ENCODE data around the gene IVD. TPM values are rescaled to one million over a fixed set of nuclear protein-coding genes. Genes with fewer than 3 reads are reported as not detected.
"Not testable (repeated sequence)": the region's sequence is repeated elsewhere in the genome, so short reads cannot be mapped to it uniquely, and the experiment has no call there.

IVD gene
- total RNA-seq, 1 experiment from 2014 or later = 28.6 TPM

DNA sequence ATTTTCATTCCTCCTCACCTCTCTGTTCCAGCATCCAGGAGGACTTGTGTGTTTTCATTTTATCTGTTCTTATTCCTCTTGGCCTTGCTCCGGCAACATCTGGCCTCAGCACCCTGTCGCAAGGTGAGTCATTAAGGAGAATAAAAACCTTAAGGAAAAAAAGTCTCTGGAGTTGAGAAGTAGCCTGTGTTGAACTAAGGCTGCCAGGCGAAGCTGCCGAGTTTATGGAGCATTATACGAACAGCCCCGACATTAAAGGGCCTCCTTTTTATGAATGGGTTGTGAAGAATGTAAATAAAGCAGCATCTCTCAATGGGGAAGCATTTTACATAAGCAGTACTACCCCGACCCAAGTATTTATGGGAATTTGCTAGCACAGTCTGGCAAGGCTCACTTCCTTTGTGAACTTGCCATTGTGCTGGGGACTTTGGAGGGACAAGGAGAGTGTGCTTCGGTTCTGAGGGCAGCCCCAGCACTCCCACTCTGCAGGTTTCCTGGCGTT lies 39.9 kb downstream of the IVD start:
- peak; percentile 62 for DNase-seq
- H3K27me3 ChIP-seq (ENCODE audit: control insufficient read depth, insufficient read depth, low read length) = no peaks in the 10 kb centered on the region; the same call in 1 of the 2 replicates
- H3K36me3 ChIP-seq (replicated peaks; ENCODE audit: control insufficient read depth, insufficient read depth, low read length) = no peaks in the 10 kb centered on the region; the same call in 1 of the 2 replicates
- no peak overlapping the region for H3K4me3 ChIP-seq (ENCODE audit: insufficient read depth, low read depth, low read length)

DNA sequence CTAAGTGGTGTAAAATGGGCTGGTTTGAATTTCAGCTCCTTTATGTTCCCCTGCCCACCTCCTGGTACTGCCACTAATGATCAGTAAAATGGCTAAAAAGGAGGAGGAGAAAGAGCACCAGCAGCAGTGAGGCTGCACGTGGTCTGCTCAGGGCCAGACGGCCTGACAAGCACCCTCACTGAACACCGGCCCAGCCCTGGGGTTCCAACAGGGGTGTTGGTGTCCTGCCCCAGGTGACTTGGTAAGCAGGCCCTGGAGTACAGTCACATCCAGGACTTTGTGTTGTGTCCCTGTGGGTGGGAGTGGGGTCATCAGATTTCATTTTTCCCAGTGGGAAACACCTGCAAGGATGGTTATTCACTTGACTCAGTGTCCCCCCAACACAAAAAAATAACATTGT lies 40.5 kb downstream of the IVD start:
- no peak overlapping the region for H3K4me3 ChIP-seq (ENCODE audit: insufficient read depth, low read depth, low read length)
- no peaks in the 10 kb centered on the region; the same call in 1 of the 2 replicates for H3K27me3 ChIP-seq (ENCODE audit: control insufficient read depth, insufficient read depth, low read length)
- DNase-seq = no peak
- H3K36me3 ChIP-seq (replicated peaks; ENCODE audit: control insufficient read depth, insufficient read depth, low read length) = no peaks in the 10 kb centered on the region; the same call in 1 of the 2 replicates

DNA sequence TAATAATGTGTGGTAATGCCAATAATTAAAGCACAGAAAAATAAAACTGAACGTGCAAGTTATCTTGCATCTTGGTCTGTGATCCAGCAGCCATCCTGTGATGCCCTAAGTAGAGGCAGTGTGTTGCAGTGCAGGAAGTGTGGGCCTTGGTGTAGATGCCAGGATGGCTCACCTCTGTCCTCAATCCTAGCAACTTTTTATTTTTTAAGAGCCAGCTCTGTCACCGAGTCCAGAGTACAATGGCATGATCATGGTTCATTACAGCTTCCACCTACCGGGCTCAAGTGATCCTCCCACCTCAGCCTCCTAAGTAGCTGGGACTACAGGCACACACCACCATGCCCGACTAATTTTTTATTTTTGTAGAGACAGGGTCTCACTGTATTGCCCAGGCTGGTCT lies 42.8 kb downstream of the IVD start:
- Histone ChIP-seq H3K36me3 (replicated peaks; ENCODE audit: control insufficient read depth, insufficient read depth, low read length) (no peaks in the 10 kb centered on the region; the same call in 1 of the 2 replicates), H3K4me3 (ENCODE audit: insufficient read depth, low read depth, low read length) (no peak overlapping the region), H3K27me3 (ENCODE audit: control insufficient read depth, insufficient read depth, low read length) (no peaks in the 10 kb centered on the region)
- DNase-seq = no peak

DNA sequence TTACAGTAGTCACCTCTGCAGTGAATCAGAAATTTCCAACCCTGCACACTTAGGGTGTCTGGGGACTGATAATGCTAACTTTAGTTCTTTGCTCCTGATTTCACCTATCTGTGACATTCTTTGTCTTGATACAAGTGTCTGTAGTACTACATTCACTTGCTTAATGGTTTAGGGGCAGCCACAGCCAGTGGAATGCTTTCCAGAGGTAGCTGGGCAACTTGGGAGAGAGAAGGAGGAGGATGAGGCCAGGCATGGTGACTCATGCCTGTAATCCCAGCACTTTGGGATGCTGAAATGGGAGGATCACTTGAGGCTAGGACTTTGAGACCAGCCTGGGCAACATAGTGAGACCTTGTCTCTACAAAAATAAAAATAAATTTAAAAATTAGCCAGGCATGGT lies 43.7 kb downstream of the IVD start:
- Histone ChIP-seq H3K27me3 (ENCODE audit: control insufficient read depth, insufficient read depth, low read length) (no peaks in the 10 kb centered on the region), H3K4me3 (ENCODE audit: insufficient read depth, low read depth, low read length) (no peak overlapping the region), H3K36me3 (replicated peaks; ENCODE audit: control insufficient read depth, insufficient read depth, low read length) (no peaks in the 10 kb centered on the region; the same call in 1 of the 2 replicates)
- DNase-seq = no peak

DNA sequence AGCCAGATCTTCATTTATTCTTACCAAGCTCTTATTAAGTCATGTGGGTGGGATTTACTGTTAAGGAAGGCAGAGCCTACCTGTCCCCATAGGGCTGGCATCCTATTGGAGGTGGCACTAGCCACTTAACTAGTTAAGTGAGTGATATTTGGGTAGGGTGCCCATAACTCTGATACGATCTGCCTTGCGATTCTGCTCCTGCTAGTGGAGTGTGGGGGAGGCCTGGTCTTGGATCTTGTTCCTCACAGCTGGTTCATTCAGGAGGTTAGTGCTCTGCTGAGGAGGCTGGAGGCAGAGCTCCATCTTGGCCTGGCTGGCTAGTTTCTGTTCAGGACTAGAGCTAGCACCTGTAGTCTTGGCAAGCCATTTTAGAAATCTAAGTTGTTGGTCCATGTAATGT lies 44.5 kb downstream of the IVD start:
- no peaks in the 10 kb centered on the region for H3K27me3 ChIP-seq (ENCODE audit: control insufficient read depth, insufficient read depth, low read length)
- H3K36me3 ChIP-seq (replicated peaks; ENCODE audit: control insufficient read depth, insufficient read depth, low read length) = no peaks in the 10 kb centered on the region; the same call in 1 of the 2 replicates
- no peak overlapping the region for H3K4me3 ChIP-seq (ENCODE audit: insufficient read depth, low read depth, low read length)
- DNase-seq = no peak

DNA sequence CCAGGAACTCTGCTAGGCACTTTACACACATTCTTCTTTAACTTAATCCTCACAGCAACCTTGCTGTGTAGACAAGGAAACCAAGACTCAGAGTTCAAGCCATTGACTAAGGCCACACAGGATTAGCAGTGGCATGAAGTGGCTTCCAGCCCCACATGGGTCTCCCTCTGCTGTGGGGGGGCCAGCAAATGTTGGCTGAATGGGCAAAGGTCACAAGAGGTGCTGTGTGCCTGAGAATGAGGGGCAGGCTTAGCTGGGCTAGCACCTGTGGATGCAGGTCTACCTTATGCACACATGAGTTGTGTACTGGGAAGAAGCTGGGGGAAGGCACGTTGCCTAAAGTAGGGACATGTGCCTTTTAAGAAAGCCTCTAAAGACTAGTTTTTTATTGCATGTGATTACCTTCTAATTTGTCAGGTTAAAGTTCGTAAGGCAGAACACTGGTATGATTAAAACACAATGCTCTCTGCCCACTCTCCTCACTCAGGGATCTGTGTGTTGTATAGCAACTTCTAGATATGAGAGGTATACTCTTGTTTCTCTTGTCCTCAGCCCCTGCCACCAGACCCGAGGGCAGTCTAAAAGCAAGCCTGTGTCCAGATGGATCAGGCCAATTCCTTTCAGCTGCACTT lies 46.0 kb downstream of the IVD start:
- Histone ChIP-seq H3K36me3 (replicated peaks; ENCODE audit: control insufficient read depth, insufficient read depth, low read length) (no peaks in the 10 kb centered on the region; the same call in 1 of the 2 replicates), H3K4me3 (ENCODE audit: insufficient read depth, low read depth, low read length) (no peak overlapping the region), H3K27me3 (ENCODE audit: control insufficient read depth, insufficient read depth, low read length) (no peaks in the 10 kb centered on the region)
- no peak for DNase-seq

DNA sequence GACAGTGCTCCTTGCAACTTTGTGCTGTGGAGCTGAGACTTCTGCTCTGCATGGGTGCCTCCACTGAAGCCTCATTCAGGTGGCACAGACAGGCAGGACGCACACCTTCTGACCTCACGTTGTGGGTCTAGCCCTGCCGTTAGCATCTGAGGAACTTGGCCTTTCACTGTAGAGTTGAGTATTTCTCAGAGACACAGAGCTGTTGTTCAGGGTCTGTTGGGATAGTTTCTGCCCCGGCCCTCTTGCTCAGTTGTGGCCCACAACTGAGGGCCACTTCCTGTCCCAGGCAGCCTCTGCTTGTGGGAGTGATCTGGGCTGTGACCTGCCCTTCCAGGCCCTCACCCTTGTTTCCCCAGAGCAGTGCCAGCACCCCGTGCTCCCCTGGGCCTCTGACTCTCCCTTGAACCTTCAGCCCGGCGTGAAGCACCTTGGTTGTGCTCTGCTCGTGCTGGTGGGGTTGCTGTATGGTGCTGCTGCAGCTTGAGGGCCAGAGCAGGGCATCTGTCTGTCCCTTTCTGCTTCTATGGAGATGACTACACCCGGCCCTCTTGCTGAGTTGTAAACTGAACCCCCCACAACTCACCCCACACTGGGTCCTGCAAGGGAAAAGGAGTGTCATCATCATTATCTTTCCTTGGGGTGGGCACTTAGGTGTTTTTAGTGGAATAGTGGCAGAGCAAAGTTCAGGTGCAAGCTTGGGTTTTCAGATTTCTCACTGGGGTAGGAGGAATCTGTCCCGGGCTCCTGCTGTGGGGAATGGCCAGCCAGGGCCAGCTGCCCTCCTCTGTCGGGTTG lies 46.9 kb downstream of the IVD start:
- Histone ChIP-seq H3K4me3 (ENCODE audit: insufficient read depth, low read depth, low read length) (no peak overlapping the region), H3K27me3 (ENCODE audit: control insufficient read depth, insufficient read depth, low read length) (no peaks in the 10 kb centered on the region), H3K36me3 (replicated peaks; ENCODE audit: control insufficient read depth, insufficient read depth, low read length) (no peaks in the 10 kb centered on the region; the same call in 1 of the 2 replicates)
- no peak for DNase-seq

DNA sequence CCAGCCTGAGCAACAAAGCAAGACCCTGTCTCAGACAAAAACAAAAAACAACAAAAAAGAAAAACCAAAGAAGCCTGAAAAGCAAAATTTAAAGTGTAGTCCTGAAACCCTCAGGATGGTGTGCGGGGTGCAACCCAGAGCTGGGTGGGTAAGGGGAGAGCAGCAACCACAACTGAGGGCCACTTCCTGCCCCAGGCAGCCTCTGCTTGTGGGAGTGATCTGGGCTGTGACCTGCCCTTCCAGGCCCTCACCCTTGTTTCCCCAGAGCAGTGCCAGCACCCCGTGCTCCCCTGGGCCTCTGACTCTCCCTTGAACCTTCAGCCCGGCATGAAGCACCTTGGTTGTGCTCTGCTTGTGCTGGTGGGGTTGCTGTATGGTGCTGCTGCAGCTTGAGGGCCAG lies 48.3 kb downstream of the IVD start:
- H3K4me3 ChIP-seq (ENCODE audit: insufficient read depth, low read depth, low read length); H3K36me3 ChIP-seq (replicated peaks; ENCODE audit: control insufficient read depth, insufficient read depth, low read length); DNase-seq: not testable (repeated sequence)

DNA sequence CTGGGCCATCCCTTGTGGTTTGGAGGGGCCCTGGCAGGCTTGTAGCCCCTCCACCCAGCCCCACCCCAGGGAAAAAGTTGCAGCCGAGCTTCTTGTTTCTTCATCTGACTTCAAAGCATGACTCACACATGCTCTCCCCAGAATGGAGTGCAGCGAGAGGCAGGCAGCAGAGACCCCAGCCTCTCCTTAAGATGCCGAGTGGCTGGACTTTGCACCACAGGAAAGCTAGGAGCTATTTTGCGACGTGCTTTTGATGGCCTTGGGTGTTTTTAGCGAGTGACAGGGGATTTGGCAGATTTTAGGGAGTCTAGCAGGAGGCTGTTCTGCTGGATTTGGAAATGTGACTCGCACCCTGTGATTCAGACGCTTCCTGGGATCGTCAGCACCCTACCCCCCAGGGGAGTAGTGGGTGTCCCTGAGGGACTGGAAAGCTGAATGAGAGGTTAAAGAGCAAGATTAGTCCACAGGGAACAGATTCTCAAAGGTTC lies 49.4 kb downstream of the IVD start:
- no peak for DNase-seq
- no peaks in the 10 kb centered on the region for H3K27me3 ChIP-seq (ENCODE audit: control insufficient read depth, insufficient read depth, low read length)
- peaks cover 8% of the 10 kb centered on the region for H3K36me3 ChIP-seq (replicated peaks; ENCODE audit: control insufficient read depth, insufficient read depth, low read length)
- no peak overlapping the region for H3K4me3 ChIP-seq (ENCODE audit: insufficient read depth, low read depth, low read length)

More for the DNA sequence above, 48.3 kb downstream of the IVD start:
- not testable (repeated sequence) for H3K27me3 ChIP-seq (ENCODE audit: control insufficient read depth, insufficient read depth, low read length)

DNA sequence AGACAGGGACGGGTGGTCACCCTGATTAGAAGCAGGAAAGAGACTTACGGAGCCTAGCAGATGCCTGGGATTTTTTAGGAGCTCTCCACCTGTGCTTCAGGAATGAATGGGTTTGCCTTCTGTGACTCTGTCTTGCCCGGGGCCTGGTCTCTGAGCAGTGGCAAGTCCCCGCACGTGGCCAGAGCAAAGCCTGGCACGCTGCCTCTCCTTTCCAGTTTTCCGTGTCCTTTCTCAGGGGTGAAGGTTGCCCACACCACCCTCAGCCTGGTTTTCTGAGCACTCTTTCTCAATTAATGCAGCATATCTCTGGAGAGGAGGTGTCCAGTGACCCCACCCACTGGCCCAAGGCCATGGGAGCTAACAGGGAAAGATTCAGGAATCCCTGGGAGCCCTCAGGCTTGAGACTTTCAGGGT lies 50.7 kb downstream of the IVD start:
- Histone ChIP-seq H3K36me3 (replicated peaks; ENCODE audit: control insufficient read depth, insufficient read depth, low read length) (peaks cover 8% of the 10 kb centered on the region), H3K27me3 (ENCODE audit: control insufficient read depth, insufficient read depth, low read length) (no peaks in the 10 kb centered on the region), H3K4me3 (ENCODE audit: insufficient read depth, low read depth, low read length) (no peak overlapping the region)
- no peak for DNase-seq

DNA sequence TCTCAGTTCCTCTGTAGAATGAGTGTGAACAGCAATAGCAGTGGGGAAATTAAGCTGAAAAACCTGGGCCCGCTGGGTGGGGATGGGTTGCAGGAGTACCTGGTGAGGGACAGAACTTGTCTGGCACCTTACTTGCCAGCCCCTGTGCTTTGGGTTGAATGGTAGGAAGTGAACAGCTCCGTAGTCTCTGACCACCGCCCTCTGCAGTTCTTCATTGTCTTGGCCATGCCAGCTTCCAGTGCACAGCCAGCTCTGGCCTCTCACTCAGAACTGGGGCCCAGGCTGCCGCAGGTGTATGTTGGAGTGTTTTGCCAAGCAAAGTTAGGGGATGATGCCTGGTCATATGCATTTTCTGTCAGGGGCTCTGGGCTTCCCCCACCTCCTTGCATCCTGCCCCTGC lies 51.1 kb downstream of the IVD start:
- Histone ChIP-seq H3K4me3 (ENCODE audit: insufficient read depth, low read depth, low read length) (no peak overlapping the region), H3K36me3 (replicated peaks; ENCODE audit: control insufficient read depth, insufficient read depth, low read length) (peaks cover 10% of the 10 kb centered on the region), H3K27me3 (ENCODE audit: control insufficient read depth, insufficient read depth, low read length) (no peaks in the 10 kb centered on the region)
- DNase-seq = no peak

DNA sequence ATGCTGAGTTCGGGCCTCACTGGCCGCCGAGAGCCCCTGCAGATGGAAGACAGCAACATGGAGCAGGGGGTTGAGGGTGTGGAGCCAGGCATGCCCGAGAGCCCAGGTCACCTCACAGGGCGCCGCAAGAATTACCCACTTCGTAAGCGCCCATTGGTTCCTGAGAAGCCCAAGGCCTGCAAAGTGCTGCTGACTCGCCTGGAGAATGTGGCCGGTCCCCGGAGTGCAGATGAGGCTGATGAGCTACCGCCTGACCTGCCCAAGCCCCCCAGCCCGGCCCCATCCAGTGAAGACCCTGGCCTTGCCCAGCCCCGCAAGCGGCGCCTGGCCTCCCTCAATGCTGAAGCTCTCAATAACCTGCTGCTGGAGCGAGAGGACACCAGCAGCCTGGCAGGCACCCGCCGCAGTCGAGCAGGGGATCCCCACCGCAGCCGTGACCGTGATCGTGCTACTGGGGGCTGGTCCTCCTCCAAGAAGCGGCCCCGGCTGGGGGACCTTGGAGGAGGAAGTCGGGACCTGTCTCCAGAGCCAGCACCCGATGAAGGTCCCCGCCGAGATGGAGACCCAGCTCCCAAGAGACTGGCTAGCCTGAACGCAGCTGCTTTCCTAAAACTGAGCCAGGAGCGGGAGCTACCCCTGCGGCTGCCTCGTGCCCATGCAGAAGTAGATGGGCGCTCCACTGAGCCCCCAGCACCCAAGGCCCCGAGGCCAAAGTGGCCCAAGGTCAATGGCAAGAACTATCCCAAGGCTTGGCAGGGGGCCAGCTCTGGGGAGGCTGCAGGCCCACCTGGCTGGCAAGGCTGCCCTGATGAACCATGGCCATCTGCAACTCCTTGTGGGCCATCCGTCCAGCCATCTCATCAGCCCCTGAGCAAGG lies 53.1 kb downstream of the IVD start:
- no peaks in the 10 kb centered on the region for H3K27me3 ChIP-seq (ENCODE audit: control insufficient read depth, insufficient read depth, low read length)
- H3K4me3 ChIP-seq (ENCODE audit: insufficient read depth, low read depth, low read length) = no peak overlapping the region
- peaks cover 20% of the 10 kb centered on the region for H3K36me3 ChIP-seq (replicated peaks; ENCODE audit: control insufficient read depth, insufficient read depth, low read length)
- no peak for DNase-seq

DNA sequence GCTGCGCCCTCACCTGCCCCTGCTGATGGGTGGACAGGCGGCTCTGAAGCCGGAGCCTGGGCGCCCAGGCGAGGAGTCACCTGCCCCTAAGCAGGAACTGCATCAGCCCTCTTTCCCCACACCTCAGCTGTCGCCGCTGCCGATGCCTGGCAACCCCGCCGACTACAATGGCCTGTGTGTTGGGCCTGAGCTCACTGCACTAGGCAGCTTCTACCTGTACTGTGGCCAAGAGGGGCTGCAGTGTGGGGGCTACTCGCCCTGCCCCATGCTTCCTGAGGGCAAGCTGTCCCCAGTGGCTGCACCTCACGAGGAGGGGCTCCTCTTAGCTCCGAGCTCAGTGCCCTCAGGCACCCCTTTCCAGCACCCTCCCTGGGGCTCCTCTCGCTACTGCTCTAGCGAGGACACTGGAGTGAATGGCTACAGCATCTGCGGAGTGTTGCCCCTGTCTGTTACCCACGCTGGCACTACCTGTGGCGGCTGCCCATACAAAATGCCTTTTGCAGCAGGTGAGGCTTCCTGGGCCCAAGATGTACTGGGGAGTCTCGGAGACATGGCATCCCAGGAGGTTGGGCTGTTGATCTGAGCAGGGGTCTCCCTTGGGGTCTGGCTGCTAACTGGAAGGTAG lies 53.9 kb downstream of the IVD start:
- no peak for DNase-seq
- H3K4me3 ChIP-seq (ENCODE audit: insufficient read depth, low read depth, low read length) = no peak overlapping the region
- H3K36me3 ChIP-seq (replicated peaks; ENCODE audit: control insufficient read depth, insufficient read depth, low read length) = peaks cover 26% of the 10 kb centered on the region
- no peaks in the 10 kb centered on the region for H3K27me3 ChIP-seq (ENCODE audit: control insufficient read depth, insufficient read depth, low read length)

DNA sequence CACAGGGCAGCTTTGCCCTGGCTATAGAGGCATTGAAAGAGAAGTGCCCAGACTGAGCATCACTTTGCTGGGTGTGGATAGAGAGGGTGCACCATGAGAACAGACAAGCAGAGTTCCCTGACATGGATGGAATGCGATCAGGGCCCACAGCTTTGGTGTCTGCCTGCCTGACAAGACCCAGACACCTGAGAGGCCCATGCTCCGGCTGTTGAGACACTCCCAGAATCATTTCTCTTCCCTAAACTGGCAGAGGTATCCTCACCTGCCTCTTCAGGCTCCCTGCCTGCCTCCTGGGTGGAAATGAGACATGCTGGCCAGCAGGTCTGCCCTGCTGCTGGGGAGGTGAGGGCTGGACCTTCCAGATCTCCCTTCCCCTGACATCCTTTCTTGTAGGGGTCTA lies 54.8 kb downstream of the IVD start:
- H3K36me3 ChIP-seq (replicated peaks; ENCODE audit: control insufficient read depth, insufficient read depth, low read length) = peaks cover 35% of the 10 kb centered on the region
- H3K4me3 ChIP-seq (ENCODE audit: insufficient read depth, low read depth, low read length) = no peak overlapping the region
- H3K27me3 ChIP-seq (ENCODE audit: control insufficient read depth, insufficient read depth, low read length) = no peaks in the 10 kb centered on the region
- DNase-seq = no peak
